GM12864 (cell line): ENCODE measurements around the gene MOSMO.

Source experiments
- DNase-seq: peaks from one replicate; pipeline ENCODE4 v3.0.0-alpha.2; 2011; ENCODE audit warnings: low read depth
- H3K4me3 ChIP-seq: 2 replicates; pipeline ENCODE4 v1.5.1; 2011; ENCODE audit warnings: mild to moderate bottlenecking, low read depth, low read length, control low read depth
- TF ChIP-seq, protein P1 (sequence below): IDR thresholded peaks from 2 replicates; pipeline ENCODE4 v1.5.1; 2011; ENCODE audit warnings: low read depth, mild to moderate bottlenecking, moderate library complexity, low read length, control low read depth, inconsistent platforms; ENCODE audit errors: missing control alignments

Gene MOSMO

DNA sequence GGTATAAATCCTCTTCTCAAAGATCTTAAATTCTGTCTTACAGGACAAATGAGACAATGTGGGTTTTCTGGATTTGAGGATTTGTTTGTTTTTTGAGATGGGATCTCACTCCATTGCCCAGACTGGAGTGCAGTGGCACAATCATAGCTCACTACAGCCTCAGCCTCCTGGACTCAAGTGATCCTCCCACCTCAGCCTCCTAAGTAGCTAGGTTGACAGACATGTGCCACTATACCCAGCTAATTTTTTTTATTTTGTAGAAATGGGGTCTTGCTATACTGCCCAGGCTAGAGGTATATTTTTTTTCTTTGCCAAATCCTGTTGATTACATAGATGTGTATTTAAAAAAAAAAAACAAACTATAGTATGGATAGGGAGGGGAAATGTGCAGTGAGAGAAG lies 122.6 kb downstream of the MOSMO start:
- no peak overlapping the region for H3K4me3 ChIP-seq
- DNase-seq = no peak
- TF ChIP-seq, protein P1, sequence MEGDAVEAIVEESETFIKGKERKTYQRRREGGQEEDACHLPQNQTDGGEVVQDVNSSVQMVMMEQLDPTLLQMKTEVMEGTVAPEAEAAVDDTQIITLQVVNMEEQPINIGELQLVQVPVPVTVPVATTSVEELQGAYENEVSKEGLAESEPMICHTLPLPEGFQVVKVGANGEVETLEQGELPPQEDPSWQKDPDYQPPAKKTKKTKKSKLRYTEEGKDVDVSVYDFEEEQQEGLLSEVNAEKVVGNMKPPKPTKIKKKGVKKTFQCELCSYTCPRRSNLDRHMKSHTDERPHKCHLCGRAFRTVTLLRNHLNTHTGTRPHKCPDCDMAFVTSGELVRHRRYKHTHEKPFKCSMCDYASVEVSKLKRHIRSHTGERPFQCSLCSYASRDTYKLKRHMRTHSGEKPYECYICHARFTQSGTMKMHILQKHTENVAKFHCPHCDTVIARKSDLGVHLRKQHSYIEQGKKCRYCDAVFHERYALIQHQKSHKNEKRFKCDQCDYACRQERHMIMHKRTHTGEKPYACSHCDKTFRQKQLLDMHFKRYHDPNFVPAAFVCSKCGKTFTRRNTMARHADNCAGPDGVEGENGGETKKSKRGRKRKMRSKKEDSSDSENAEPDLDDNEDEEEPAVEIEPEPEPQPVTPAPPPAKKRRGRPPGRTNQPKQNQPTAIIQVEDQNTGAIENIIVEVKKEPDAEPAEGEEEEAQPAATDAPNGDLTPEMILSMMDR = no peak

- H3K4me3 ChIP-seq = no peak overlapping the region
- no peak for DNase-seq
- TF ChIP-seq, protein P1 = no peak
These were observed 124.9 kb downstream of the MOSMO start for GRCh38 chr16:22132801-22133200.
